ENCODE data around the gene MELK.

GRCh38 chr9:36691671-36692070 lies 119.0 kb downstream of the MELK start:
- no peak for TF ChIP-seq POLR2AphosphoS5 (IDR thresholded peaks at IDR 0.05)
- TF ChIP-seq CTCF (IDR thresholded peaks at IDR 0.05) = no peak
